Endothelial cell (in vitro differentiated cells): Measurements from ENCODE around the gene GATD1. TPM values are rescaled to one million over a fixed set of nuclear protein-coding genes. Genes with fewer than 3 reads are reported as not detected.

ENCODE experiments used
- DNase-seq: peaks from one replicate; pipeline ENCODE4 v3.0.0; 2021; ENCODE audit warnings: low spot score
- H3K27ac Mint-ChIP-seq: one replicate; pipeline ENCODE4 v1.8.0; 2021; ENCODE audit warnings: mixed read lengths, inconsistent platforms; ENCODE audit not compliant: unreplicated experiment
- H3K27me3 Mint-ChIP-seq: one replicate; pipeline ENCODE4 v1.8.0; 2021; ENCODE audit warnings: mild to moderate bottlenecking, moderate library complexity, mixed read lengths, inconsistent platforms; ENCODE audit not compliant: unreplicated experiment
- H3K36me3 Mint-ChIP-seq: one replicate; pipeline ENCODE4 v1.8.0; 2021; ENCODE audit warnings: mild to moderate bottlenecking, low read depth, mixed read lengths, inconsistent platforms; ENCODE audit not compliant: unreplicated experiment
- H3K4me1 Mint-ChIP-seq: one replicate; pipeline ENCODE4 v1.8.0; 2021; ENCODE audit warnings: mild to moderate bottlenecking, mixed read lengths, inconsistent platforms; ENCODE audit not compliant: unreplicated experiment
- H3K4me3 Mint-ChIP-seq: one replicate; pipeline ENCODE4 v1.8.0; 2021; ENCODE audit warnings: mild to moderate bottlenecking, mixed read lengths, inconsistent platforms; ENCODE audit not compliant: unreplicated experiment
- H3K9me3 Mint-ChIP-seq: one replicate; pipeline ENCODE4 v1.8.0; 2021; ENCODE audit warnings: mixed read lengths, inconsistent platforms; ENCODE audit not compliant: unreplicated experiment
- total RNA-seq: library from RNA; stranded (reverse); fragmentation: NEBNext Ultra II Directional; extraction: Animal tissue kit (Norgen Biotek cat#: 25700); gene quantifications from one replicate; pipeline ENCODE4 v1.2.1, GENCODE V29; 2021; ENCODE audit not compliant: unreplicated experiment
- TF ChIP-seq, protein P1 (sequence below): fragments of 200-600 bp; sonication (generic); IDR thresholded peaks from one replicate; pipeline ENCODE4 v1.5.0; 2021; ENCODE audit warnings: antibody characterized with exemption; ENCODE audit not compliant: unreplicated experiment

GATD1 gene
- total RNA-seq, 1 donor from 2014 or later, result 36.5 TPM

DNA sequence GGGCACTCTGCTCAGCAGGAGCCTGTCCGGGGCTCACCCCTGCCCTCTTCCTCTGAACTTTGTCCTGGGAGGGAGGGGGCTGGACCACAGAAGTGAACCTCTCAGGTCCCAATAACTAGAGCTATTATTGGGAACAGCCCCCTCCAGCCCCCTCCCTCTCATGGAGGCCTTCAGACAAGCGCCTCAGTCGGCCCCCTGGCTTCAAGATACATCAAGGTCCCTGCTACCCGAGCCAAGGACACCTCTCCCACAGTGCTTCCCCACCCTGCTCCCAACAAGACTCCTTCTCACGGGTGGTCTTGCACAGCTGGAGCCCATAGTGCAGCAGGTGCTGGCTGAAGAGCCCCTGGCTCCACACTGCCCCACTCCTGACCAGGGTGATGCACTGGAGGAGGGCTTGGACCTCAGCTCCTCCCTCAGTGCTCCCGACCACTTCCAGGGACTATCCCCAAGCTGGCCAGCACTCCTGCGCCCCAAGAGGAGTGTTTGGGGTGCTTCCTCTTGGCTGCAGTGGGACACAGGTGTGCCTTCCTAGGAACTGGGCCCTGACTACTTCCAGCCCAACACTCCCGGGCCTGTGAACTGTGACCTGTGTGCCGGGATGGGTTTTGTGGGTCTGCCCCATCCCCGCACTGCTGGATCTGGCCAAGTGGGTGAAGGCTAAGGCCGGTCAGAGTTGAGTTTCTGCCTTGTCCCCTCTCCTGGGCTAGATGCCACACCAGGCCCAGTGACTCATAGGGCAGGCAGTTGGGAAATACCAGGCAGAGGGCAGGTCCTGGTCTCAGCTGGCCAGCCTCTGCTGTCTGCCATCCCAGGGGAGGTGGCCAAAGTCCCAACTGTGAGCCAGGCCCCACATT, 43.6 kb upstream of the GATD1 start:
- peaks cover 3% of the 10 kb centered on the region for H3K27me3 Mint-ChIP-seq
- TF ChIP-seq, protein P1, sequence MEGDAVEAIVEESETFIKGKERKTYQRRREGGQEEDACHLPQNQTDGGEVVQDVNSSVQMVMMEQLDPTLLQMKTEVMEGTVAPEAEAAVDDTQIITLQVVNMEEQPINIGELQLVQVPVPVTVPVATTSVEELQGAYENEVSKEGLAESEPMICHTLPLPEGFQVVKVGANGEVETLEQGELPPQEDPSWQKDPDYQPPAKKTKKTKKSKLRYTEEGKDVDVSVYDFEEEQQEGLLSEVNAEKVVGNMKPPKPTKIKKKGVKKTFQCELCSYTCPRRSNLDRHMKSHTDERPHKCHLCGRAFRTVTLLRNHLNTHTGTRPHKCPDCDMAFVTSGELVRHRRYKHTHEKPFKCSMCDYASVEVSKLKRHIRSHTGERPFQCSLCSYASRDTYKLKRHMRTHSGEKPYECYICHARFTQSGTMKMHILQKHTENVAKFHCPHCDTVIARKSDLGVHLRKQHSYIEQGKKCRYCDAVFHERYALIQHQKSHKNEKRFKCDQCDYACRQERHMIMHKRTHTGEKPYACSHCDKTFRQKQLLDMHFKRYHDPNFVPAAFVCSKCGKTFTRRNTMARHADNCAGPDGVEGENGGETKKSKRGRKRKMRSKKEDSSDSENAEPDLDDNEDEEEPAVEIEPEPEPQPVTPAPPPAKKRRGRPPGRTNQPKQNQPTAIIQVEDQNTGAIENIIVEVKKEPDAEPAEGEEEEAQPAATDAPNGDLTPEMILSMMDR, result no peak
- H3K4me3 Mint-ChIP-seq, result peak overlapping the region; percentile 82
- no peaks in the 10 kb centered on the region for H3K36me3 Mint-ChIP-seq
- no peak overlapping the region for H3K27ac Mint-ChIP-seq
- H3K9me3 Mint-ChIP-seq, result no peaks in the 10 kb centered on the region
- no peak for DNase-seq
- H3K4me1 Mint-ChIP-seq, result no peaks in the 10 kb centered on the region

DNA sequence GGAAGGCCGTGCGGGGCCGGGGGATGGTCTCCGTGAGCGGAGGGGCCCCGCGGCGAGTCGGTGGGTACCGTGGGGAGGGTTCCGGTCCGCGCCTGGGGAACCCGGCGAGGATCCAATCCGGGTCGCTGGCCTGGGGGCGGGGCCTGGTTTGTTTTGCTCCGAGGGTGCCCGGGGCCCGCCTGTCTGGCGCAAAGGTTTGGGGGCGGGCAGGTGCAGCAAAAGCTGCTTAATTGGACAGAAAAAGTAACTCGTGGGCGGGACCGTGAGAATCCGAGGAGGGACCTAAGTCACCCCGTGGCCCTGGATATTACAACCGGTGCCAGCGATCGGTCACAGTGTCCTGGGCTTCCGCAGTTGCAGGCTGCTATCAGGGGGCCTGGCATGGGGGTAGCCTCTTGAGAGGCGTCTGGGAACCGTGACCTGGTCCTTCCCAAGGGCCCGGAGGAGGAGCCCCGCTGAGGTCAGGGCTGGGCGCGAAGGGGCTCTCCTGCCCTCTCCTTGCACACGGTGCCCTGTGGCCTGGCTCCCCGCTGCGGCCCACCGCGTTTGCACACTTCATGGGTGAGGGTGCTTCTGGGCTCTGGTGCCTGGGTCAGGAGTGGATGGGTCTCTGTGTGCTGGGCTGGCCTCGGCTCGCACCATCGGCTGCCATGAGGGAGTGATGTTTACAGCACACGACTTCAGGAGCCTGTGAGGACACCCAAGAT, 42.8 kb upstream of the GATD1 start:
- peaks cover 3% of the 10 kb centered on the region for H3K27me3 Mint-ChIP-seq
- no peaks in the 10 kb centered on the region for H3K9me3 Mint-ChIP-seq
- no peaks in the 10 kb centered on the region for H3K36me3 Mint-ChIP-seq
- peak overlapping the region; percentile 91 for H3K4me3 Mint-ChIP-seq
- DNase-seq, result peak; percentile 66
- TF ChIP-seq, protein P1, result no peak
- no peak overlapping the region for H3K27ac Mint-ChIP-seq
- no peaks in the 10 kb centered on the region for H3K4me1 Mint-ChIP-seq

DNA sequence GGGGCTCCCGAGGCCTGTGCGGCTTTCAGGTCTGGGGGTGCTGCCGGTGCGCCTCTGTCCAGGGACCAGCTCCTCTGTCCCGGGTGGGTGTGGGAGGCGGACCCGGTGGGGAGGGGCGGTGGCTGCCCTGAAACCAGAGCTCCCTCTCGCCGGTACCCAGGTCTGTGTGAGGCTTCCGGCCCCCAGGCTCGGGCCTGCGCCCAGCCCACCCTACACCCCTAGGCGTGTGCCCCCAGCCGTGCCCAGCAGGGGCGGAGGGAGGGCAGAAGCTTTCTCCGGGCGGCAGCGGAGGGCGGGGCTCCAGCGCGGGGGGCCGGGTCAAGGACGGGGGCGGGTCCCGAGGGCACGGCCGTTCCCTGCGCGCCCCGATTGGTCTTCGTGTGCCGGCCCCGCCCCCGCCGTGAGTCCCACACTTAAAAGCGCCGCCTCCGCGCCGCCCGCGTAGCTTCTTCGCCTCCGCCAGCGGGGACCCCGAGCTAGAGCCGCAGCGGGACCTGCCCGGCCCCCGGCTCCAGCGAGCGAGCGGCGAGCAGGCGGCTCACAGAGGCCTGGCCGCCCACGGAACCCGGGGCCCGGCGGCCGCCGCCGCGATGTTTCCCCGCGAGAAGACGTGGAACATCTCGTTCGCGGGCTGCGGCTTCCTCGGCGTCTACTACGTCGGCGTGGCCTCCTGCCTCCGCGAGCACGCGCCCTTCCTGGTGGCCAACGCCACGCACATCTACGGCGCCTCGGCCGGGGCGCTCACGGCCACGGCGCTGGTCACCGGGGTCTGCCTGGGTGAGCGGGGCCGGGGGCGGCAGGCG, 42.0 kb upstream of the GATD1 start:
- no peaks in the 10 kb centered on the region for H3K9me3 Mint-ChIP-seq
- peak; percentile 88 for DNase-seq
- H3K4me3 Mint-ChIP-seq, result no peak overlapping the region
- TF ChIP-seq, protein P1, result no peak
- H3K27ac Mint-ChIP-seq, result no peak overlapping the region
- no peaks in the 10 kb centered on the region for H3K4me1 Mint-ChIP-seq
- H3K36me3 Mint-ChIP-seq, result no peaks in the 10 kb centered on the region
- H3K27me3 Mint-ChIP-seq, result peaks cover 3% of the 10 kb centered on the region

DNA sequence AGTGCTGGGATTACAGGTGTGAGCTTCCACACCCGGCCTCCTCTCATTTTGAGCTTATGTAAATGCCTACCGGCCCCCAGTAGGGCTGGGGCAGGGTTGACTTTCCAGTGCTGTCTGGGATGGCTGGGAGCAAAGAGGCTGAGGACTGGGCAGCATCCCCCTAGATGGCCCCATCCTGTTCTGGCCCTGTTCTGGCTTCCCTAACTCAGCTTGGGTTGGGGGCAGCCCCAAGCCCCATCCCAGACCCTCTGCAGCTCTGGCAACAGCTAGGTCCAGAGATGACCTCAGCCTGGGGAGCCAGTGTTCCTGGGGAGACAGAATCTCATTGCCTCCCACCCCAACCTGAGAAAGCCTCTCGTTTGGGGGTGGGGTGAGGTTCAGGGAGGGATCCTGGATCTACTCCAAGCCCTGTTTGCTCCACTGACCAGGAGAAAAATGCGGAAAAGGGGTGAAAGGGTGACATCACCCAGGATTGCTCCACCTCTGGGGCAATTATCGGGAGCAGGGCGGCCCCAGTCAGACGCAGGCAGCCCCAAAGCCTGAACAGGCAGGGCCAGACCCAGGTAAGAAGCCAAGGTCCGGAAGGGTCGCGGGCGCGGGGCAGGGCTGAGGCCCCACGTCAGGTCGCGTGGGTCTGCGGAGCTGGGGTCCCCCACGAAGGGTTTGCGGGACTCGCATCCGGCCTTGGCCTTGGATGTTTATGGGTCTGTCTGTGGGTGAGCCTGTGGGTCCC, 41.3 kb upstream of the GATD1 start, which contains the start of gene PNPLA2:
Gene PNPLA2 (plus strand): TSS at position 519 of the 733 bp plus-strand sequence. CDS start 805 bp downstream, outside the sequence.
- Mint-ChIP-seq H3K36me3 (no peaks in the 10 kb centered on the region), H3K27me3 (peaks cover 3% of the 10 kb centered on the region), H3K4me1 (no peaks in the 10 kb centered on the region), H3K4me3 (peak within 1 kb of the TSS; percentile 82), H3K27ac (no peak within 1 kb of the TSS), H3K9me3 (no peaks in the 10 kb centered on the region)
- TF ChIP-seq, protein P1, result no peak
- DNase-seq, result peak; percentile 10
